Hepatocyte (in vitro differentiated cells): ENCODE measurements around the gene INPP4B. TPM values are rescaled to one million over a fixed set of nuclear protein-coding genes. Genes with fewer than 3 reads are reported as not detected.

Source experiments
- DNase-seq: peaks from one replicate; pipeline ENCODE4 v3.0.0-alpha.2; 2016; ENCODE audit warnings: low spot score
- H2AFZ ChIP-seq: fragments of 200-600 bp; sonication (generic); 2 replicates; pipeline ENCODE4 v1.6.0; 2016; ENCODE audit warnings: antibody characterized with exemption, mild to moderate bottlenecking
- H3K27ac ChIP-seq: fragments of 200-600 bp; sonication (generic); 2 replicates; pipeline ENCODE4 v1.5.1; 2016; ENCODE audit warnings: mild to moderate bottlenecking
- H3K27me3 ChIP-seq: fragments of 200-600 bp; sonication (generic); 2 replicates; pipeline ENCODE4 v1.6.1; 2016
- H3K36me3 ChIP-seq: fragments of 200-600 bp; sonication (generic); replicated peaks from 2 replicates; pipeline ENCODE4 v1.5.1; 2016; ENCODE audit warnings: low read depth; ENCODE audit not compliant: insufficient read depth
- H3K4me1 ChIP-seq: fragments of 200-600 bp; sonication (generic); 2 replicates; pipeline ENCODE4 v1.5.1; 2016; ENCODE audit warnings: mild to moderate bottlenecking, moderate library complexity; ENCODE audit not compliant: insufficient read depth
- H3K4me2 ChIP-seq: fragments of 200-600 bp; sonication (generic); 2 replicates; pipeline ENCODE4 v1.6.0; 2016
- H3K4me3 ChIP-seq: fragments of 200-600 bp; sonication (generic); 2 replicates; pipeline ENCODE4 v1.5.1; 2016; ENCODE audit warnings: mild to moderate bottlenecking
- H3K79me2 ChIP-seq: fragments of 200-600 bp; sonication (generic); 2 replicates; pipeline ENCODE4 v1.6.0; 2017; ENCODE audit warnings: mild to moderate bottlenecking
- H3K9me2 ChIP-seq: fragments of 200-600 bp; sonication (generic); replicated peaks from 2 replicates; pipeline ENCODE4 v1.6.0; 2017; ENCODE audit warnings: mild to moderate bottlenecking; ENCODE audit not compliant: insufficient read depth
- H3K9me3 ChIP-seq: fragments of 200-600 bp; sonication (generic); 2 replicates; pipeline ENCODE4 v1.5.1; 2016; ENCODE audit warnings: low read depth, mild to moderate bottlenecking
- H4K20me1 ChIP-seq: fragments of 200-600 bp; sonication (generic); 2 replicates; pipeline ENCODE4 v1.6.0; 2016; ENCODE audit warnings: mild to moderate bottlenecking; ENCODE audit not compliant: insufficient read depth, poor library complexity, severe bottlenecking
- EZH2 ChIP-seq: fragments of 200-600 bp; sonication (generic); IDR thresholded peaks from 2 replicates; pipeline ENCODE4 v1.6.1; 2016; ENCODE audit warnings: antibody characterized with exemption, mild to moderate bottlenecking, borderline replicate concordance
- EZH2phosphoT487 ChIP-seq: fragments of 200-600 bp; sonication (generic); IDR thresholded peaks from one replicate; pipeline ENCODE4 v1.6.1; 2018; ENCODE audit warnings: antibody characterized with exemption, mild to moderate bottlenecking, low read depth, moderate library complexity; ENCODE audit not compliant: unreplicated experiment, severe bottlenecking
- WGBS: methylation state at CpG from one replicate; pipeline ENCODE4 v1.1.6; 2016; ENCODE audit warnings: low lambda C conversion rate; ENCODE audit errors: missing lambda C conversion rate; 5-methylcytosine and 5-hydroxymethylcytosine counted together
- polyA plus RNA-seq: library from polyadenylated mRNA; unstranded; fragments of >200 nt; fragmentation: Nextera tagmentation; extraction: Ambion mirVana; gene quantifications from 2 replicates; pipeline ENCODE4 v1.2.1, GENCODE V29; 2016
- total RNA-seq: library from RNA; depleted of rRNA; stranded (reverse); fragments of >200 nt; gene quantifications from 2 replicates; pipeline ENCODE4 v1.2.3, GENCODE V29; 2014
- TF ChIP-seq, protein P1 (sequence below): fragments of 200-600 bp; sonication (generic); IDR thresholded peaks from 2 replicates; pipeline ENCODE4 v1.5.1; 2016; ENCODE audit warnings: antibody characterized with exemption, mild to moderate bottlenecking; ENCODE audit not compliant: poor library complexity

Gene INPP4B
- total and polyA plus RNA-seq, 2 experiments from 2014 or later: 4.2 to 7.1 TPM

DNA sequence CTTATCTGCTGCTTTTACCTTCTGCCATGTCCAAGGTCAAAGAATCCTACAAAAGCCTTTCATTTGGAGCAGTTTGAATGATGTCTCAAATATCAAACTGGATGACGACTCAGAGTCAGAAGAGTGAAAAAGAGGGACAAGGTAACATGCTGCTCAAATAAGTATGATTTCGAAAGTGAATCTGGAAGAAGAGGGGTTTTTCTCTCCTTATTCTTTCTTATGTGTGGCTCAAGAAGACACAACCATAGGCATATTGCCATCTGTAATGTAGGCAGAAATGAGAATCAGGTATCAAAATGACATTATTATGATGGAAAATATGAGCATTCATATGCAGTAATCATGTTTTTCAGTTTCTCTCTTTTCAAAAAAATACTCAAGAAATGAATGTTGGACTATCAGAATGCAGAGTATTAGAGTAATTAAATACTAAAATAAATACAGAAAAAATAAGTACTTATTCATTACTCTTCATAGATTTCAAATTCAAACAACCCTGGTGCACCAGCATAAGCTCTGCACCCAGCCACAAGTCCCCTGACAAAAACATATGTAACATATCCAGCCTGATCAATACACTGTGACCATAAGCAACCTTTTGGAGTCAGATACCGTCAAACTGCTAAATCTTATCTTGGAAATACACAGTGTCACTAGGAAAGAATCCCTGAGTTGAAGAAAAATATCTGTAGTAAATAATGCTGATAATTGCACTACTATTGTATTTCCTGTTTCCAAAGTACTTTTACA is 468.6 kb downstream of the INPP4B start:
- no peak overlapping the region for H3K4me2 ChIP-seq
- H3K9me2 ChIP-seq: no peaks in the 10 kb centered on the region
- TF ChIP-seq, protein P1, sequence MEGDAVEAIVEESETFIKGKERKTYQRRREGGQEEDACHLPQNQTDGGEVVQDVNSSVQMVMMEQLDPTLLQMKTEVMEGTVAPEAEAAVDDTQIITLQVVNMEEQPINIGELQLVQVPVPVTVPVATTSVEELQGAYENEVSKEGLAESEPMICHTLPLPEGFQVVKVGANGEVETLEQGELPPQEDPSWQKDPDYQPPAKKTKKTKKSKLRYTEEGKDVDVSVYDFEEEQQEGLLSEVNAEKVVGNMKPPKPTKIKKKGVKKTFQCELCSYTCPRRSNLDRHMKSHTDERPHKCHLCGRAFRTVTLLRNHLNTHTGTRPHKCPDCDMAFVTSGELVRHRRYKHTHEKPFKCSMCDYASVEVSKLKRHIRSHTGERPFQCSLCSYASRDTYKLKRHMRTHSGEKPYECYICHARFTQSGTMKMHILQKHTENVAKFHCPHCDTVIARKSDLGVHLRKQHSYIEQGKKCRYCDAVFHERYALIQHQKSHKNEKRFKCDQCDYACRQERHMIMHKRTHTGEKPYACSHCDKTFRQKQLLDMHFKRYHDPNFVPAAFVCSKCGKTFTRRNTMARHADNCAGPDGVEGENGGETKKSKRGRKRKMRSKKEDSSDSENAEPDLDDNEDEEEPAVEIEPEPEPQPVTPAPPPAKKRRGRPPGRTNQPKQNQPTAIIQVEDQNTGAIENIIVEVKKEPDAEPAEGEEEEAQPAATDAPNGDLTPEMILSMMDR: no peak
- TF ChIP-seq EZH2 (no peak), EZH2phosphoT487 (no peak)
- H3K27me3 ChIP-seq: no peaks in the 10 kb centered on the region
- H3K4me1 ChIP-seq: peaks cover 8% of the 10 kb centered on the region
- H3K9me3 ChIP-seq: no peaks in the 10 kb centered on the region
- no peak overlapping the region for H3K4me3 ChIP-seq
- H3K79me2 ChIP-seq: no peaks in the 10 kb centered on the region
- no peak overlapping the region for H3K27ac ChIP-seq
- 82% methylated on average over 3 of the region's 3 CpGs for WGBS
- no peaks in the 10 kb centered on the region for H4K20me1 ChIP-seq
- no peak for DNase-seq
- no peaks in the 10 kb centered on the region for H3K36me3 ChIP-seq
- no peak overlapping the region for H2AFZ ChIP-seq

DNA sequence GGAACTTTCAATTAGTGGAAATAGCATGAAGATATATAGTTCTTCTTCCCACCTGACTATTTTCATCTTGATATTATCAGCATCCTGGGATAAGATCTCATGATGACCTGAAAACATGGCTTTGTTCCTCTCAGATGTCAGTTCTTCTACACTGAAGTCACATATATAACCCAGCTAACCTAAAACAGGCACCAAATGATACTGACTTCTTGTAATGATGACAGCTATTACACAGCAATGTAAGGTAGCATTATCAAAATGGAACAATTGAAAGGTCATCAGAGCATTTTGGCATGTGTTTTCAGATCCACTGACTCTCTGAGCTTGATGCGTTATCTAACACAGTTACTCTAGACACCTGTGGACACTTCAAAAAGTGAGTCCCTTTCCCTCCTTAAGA is 469.9 kb downstream of the INPP4B start:
- H3K36me3 ChIP-seq: no peaks in the 10 kb centered on the region
- H3K79me2 ChIP-seq: no peaks in the 10 kb centered on the region
- DNase-seq: no peak
- 100% methylated on average over 1 of the region's 1 CpG for WGBS
- H2AFZ ChIP-seq: no peak overlapping the region
- H4K20me1 ChIP-seq: no peaks in the 10 kb centered on the region
- H3K4me2 ChIP-seq: no peak overlapping the region
- no peaks in the 10 kb centered on the region for H3K9me3 ChIP-seq
- no peak overlapping the region for H3K27ac ChIP-seq
- no peaks in the 10 kb centered on the region for H3K9me2 ChIP-seq
- H3K27me3 ChIP-seq: no peaks in the 10 kb centered on the region
- TF ChIP-seq EZH2phosphoT487: no peak
- TF ChIP-seq, protein P1: no peak
- no peak for TF ChIP-seq EZH2
- peaks cover 8% of the 10 kb centered on the region for H3K4me1 ChIP-seq
- H3K4me3 ChIP-seq: no peak overlapping the region

DNA sequence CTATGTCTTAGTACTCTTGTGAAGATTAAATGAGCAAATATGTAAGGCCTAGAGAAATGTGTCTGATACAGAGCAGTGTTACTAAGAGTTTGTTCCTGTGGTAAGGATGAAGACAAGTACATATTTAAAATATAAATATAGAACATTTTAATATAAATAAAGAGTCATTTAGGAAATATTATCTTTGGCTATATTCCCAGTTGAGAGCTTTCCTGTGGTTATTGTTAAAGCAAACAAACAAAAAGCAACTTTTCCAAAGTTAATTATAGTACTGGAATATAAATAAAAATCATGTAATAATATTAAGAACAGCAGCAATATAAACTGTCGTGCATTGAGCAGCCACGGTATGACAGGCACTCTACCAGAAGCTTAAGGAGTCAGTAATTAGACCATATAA is 472.5 kb downstream of the INPP4B start:
- H3K4me3 ChIP-seq: no peak overlapping the region

More for the DNA sequence above, 472.5 kb downstream of the INPP4B start:
- Histone ChIP-seq H3K27ac (no peak overlapping the region), H2AFZ (no peak overlapping the region), H3K36me3 (no peaks in the 10 kb centered on the region), H3K4me1 (peaks cover 3% of the 10 kb centered on the region), H3K79me2 (no peaks in the 10 kb centered on the region), H3K9me2 (no peaks in the 10 kb centered on the region), H3K9me3 (no peaks in the 10 kb centered on the region), H4K20me1 (no peaks in the 10 kb centered on the region), H3K4me2 (no peak overlapping the region), H3K27me3 (no peaks in the 10 kb centered on the region)
- TF ChIP-seq, protein P1: no peak
- TF ChIP-seq EZH2phosphoT487 (no peak), EZH2 (no peak)
- WGBS: 77% methylated on average over 2 of the region's 2 CpGs
- no peak for DNase-seq
